Measurements from ENCODE around the gene HPS5. TPM values are rescaled to one million over a fixed set of nuclear protein-coding genes. Genes with fewer than 3 reads are reported as not detected.

Gene HPS5
- total and polyA plus RNA-seq, 2 of the 13 experiments (the other 11 are each of a cell fraction or from before 2014, with no cell fraction given): 6.6 to 25.5 TPM

- TF ChIP-seq MAFK (conservative IDR thresholded peaks at IDR 0.05 in 1 of 2, IDR thresholded peaks at IDR 0.05 in 1 of 2; ENCODE audit: low read length in 2 of 2) (no peak), ZNF496 (CRISPR knock-in tag; IDR thresholded peaks at IDR 0.05; ENCODE audit: insufficient replicate concordance) (no peak), TAF15 (IDR thresholded peaks at IDR 0.05; ENCODE audit: low read depth, low read length, poor library complexity, severe bottlenecking) (no peak), ATRX (CRISPR knock-in tag; IDR thresholded peaks at IDR 0.05; ENCODE audit: borderline replicate concordance) (no peak), ARHGAP35 (CRISPR knock-in tag; IDR thresholded peaks at IDR 0.05; ENCODE audit: borderline replicate concordance) (no peak), TMF1 (CRISPR knock-in tag; IDR thresholded peaks at IDR 0.05; ENCODE audit: low read depth) (no peak), TRIM24 (CRISPR knock-in tag; IDR thresholded peaks at IDR 0.05) (no peak), ZNF460 (CRISPR knock-in tag; IDR thresholded peaks at IDR 0.05; ENCODE audit: borderline replicate concordance) (no peak), THAP8 (CRISPR knock-in tag; IDR thresholded peaks at IDR 0.05; ENCODE audit: borderline replicate concordance) (no peak), GABPB1 (CRISPR knock-in tag; IDR thresholded peaks at IDR 0.05) (no peak), SRSF9 (IDR thresholded peaks at IDR 0.05; ENCODE audit: borderline replicate concordance, insufficient read depth, low read depth, low read length, poor library complexity, severe bottlenecking) (no peak), ZNF136 (CRISPR knock-in tag; IDR thresholded peaks at IDR 0.05; ENCODE audit: low read depth) (no peak), DNMT3B (CRISPR knock-in tag; conservative IDR thresholded peaks at IDR 0.05) (no peak), HNRNPL (IDR thresholded peaks at IDR 0.05; ENCODE audit: low read depth, low read length) (no peak), DNMT1 (CRISPR knock-in tag; IDR thresholded peaks at IDR 0.05) (no peak), RARG (CRISPR knock-in tag; IDR thresholded peaks at IDR 0.05; ENCODE audit: low read depth) (no peak), MEIS2 (CRISPR knock-in tag; IDR thresholded peaks at IDR 0.05) (no peak), ZNF235 (CRISPR knock-in tag; IDR thresholded peaks at IDR 0.05; ENCODE audit: borderline replicate concordance) (no peak), HNF1B (CRISPR knock-in tag; IDR thresholded peaks at IDR 0.05) (no peak), REPIN1 (CRISPR knock-in tag; IDR thresholded peaks at IDR 0.05; ENCODE audit: borderline replicate concordance, low read depth) (no peak), FOXA3 (CRISPR knock-in tag; IDR thresholded peaks at IDR 0.05) (peak; percentile 78), ZBTB3 (CRISPR knock-in tag; IDR thresholded peaks at IDR 0.05; ENCODE audit: borderline replicate concordance, low read depth) (no peak), FOXK1 (CRISPR knock-in tag; IDR thresholded peaks at IDR 0.05; ENCODE audit: borderline replicate concordance, low read depth) (no peak), ZNF777 (CRISPR knock-in tag; IDR thresholded peaks at IDR 0.05) (no peak)
These were observed 85.1 kb downstream of the HPS5 start, which contains the start of gene SAA4 (continued) for GRCh38 chr11:18236664-18237356.
